ENCODE results near the gene LURAP1L.
"Not testable (repeated sequence)": the region's sequence is repeated elsewhere in the genome, so short reads cannot be mapped to it uniquely, and the experiment has no call there.

The LURAP1L gene

GRCh38 chr9:12860998-12861397 lies 86.2 kb downstream of the LURAP1L start:
- DNase-seq (ENCODE audit: low spot score), result no peak

GRCh38 chr9:12862611-12863410 lies 88.0 kb downstream of the LURAP1L start:
- DNase-seq (ENCODE audit: low spot score), result no peak

DNA sequence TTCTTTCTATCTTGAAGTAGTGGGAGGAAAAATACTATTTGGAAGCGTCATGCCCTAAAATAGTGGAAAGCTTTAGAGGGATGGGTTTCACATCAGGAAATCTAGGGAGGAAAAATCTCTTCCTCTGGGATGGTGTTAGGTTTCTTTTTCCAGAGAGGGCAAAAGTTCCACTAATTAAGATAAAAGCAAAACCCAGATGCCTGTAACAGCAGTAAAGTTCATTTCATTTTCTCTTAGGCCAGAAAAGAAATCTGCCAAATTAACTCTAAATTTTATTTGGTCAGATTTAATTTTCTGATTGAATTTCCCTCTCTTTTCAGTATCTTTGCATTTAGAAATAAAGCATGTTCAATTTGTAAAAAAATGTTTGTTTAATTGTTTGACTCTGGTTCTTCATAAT lies 88.8 kb downstream of the LURAP1L start:
- DNase-seq (ENCODE audit: low spot score), result no peak

DNA sequence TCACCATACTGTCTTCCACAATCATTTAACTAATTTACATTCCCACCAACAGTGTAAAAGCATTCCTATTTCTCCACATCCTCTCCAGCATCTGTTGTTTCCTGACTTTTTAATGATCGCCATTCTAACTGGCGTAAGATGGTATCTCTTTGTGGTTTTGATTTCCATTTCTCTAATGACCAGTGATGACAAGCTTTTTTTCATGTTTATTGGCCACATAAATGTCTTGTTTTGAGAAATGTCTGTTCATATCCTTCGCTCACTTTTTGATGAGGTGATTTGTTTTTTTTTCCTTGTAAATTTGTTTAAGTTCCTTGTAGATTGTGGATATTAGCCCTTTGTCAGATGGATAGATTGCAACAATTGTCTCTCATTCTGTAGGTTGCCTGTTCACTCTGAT lies 90.6 kb downstream of the LURAP1L start:
- not testable (repeated sequence) for DNase-seq (ENCODE audit: low spot score)

Measured in HuH-7.5 (cell line).